Measurements from ENCODE around the gene VAT1. TPM values are rescaled to one million over a fixed set of nuclear protein-coding genes. Genes with fewer than 3 reads are reported as not detected.

The VAT1 gene
- total RNA-seq, 4 donors from 2014 or later = 147 to 304 (median 233) TPM

DNA sequence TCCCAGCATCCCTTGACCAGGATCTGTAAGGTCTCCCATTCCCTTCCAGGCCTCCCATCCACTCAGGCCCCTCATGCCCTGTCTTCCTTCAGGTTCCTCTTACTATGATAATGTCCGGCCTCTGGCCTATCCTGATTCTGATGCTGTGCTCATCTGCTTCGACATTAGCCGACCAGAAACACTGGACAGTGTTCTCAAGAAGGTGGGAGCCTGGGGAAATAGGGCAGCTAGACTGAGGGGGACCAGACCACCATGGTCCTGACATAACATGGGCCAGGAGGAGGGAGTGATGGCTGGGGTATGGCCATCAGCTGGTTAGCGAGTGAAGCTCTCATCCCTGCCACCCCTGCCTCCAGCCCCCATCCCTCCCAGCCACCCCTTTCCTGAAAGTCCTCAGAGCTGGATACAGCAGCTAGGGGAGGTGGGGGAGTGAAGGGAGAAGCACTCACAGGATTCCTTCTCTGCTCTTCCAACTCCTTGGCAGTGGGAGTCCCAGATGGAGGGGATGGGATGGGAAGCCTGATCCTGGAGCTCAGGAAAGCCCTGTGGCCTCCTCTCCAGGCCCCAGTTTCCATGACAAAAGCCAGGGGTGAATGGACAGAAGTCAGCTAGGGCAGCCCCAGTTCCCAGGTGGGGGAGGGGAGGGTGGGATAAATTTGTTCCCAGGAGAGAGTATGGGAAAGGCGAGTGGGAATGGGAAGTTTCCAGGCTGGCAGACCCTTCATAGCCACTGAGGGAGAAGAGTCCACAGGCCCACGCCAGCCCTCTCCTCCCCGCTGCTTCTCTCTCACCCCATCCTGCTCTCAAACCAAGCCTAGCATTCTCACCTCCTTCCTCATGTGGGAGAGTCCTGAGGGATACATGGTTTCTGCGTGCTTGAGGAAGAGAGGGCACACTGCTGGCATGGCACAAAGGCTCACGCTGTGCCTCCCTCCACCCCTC, 5.2 kb upstream of the VAT1 start:
- ATAC-seq (ENCODE audit: low FRiP score) = no peak
- no peak for TF ChIP-seq CTCF (IDR thresholded peaks at IDR 0.05)
- no peak for DNase-seq (ENCODE audit: low spot score)

GRCh38 chr17:43026595-43026994, 4.4 kb upstream of the VAT1 start:
- ATAC-seq (ENCODE audit: low FRiP score) (no peak), DNase-seq (ENCODE audit: low spot score) (no peak)
- TF ChIP-seq CTCF (IDR thresholded peaks at IDR 0.05) = no peak

- no peak for DNase-seq (ENCODE audit: low spot score)
- ATAC-seq (ENCODE audit: low FRiP score) = no peak
- no peak for TF ChIP-seq CTCF (IDR thresholded peaks at IDR 0.05)
Observed at GRCh38 chr17:43025766-43026537, 3.8 kb upstream of the VAT1 start.

- no peak for DNase-seq (ENCODE audit: low spot score)
- ATAC-seq (ENCODE audit: low FRiP score) = no peak
- TF ChIP-seq CTCF (IDR thresholded peaks at IDR 0.05) = no peak
Observed at GRCh38 chr17:43025290-43025657, 3.1 kb upstream of the VAT1 start.

DNA sequence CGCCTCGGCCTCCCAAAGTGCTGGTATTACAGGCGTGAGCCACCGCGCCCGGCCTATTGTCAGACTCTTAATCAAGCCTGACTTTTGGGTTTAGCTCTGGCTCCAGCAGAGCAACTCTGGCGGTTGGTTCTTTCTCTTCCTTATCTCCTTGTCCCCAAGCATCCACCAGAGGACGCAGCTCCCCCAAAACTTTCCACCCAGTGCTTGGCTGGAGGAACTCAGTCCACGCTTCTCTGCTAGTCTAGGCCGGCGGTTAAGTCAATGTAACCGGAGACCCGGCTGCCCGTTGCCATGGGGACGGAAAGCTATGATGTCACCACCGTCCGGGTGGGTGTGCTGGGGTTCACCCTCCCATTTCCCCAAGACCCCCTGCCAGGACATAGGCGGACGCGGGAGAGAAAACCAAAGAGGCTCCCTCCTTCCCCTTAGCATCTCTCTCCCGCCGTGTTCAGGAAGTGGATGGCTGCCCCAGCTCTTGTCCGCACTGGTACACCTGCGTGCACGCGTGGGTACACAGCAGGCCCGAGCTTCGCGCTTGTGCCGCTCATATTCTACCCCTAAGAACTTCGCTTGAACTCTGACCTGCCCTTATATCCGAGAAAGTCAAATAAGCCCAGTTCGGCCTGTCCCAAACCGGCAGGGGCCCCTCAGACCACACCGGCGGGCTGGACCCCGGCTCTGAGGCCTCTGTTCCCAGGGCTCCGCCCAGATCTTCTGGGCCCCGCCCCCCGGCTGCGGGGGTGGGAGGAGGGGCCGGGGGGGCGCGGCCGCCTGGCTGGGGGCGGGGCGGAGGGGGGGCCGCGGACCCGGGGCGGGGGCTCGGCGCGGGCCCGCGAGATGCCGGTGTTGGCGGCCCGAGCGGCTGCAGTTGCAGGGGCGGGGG, 2.5 kb upstream of the VAT1 start, which contains the start of gene RND2:
TSS of gene RND2 (plus strand) at position 825 of the 883 bp plus-strand sequence. CDS start 117 bp downstream, outside the sequence.
- TF ChIP-seq CTCF (IDR thresholded peaks at IDR 0.05) = peak in 1 of 3 donors; percentile 7
- ATAC-seq (ENCODE audit: low FRiP score) = peak; percentile 59
- peak; percentile 75 for DNase-seq (ENCODE audit: low spot score)

Data from omental fat pad (tissue), 4 donors.